IMR-90 (cell line): ENCODE measurements around the gene OR10H1. TPM values are rescaled to one million over a fixed set of nuclear protein-coding genes. Genes with fewer than 3 reads are reported as not detected.

Experiments used
- ATAC-seq: fragments of 200-7000 bp; cut with Tn5 transposase; 2 replicates; pipeline ENCODE4 v1.9.1; 2020; ENCODE audit warnings: low read depth, mild to moderate bottlenecking, moderate library complexity
- BruUV-seq: library from RNA; stranded (reverse); fragments of 400-500 nt; replicated peaks from 2 replicates; lab custom pipeline; 2021; lab: Mats Ljungman, UMichigan
- CTCF ChIA-PET: fragments of 300-600 bp; formaldehyde crosslinking; extraction: SDS; loops from one replicate; lab custom pipeline; 2021; ENCODE audit warnings: antibody characterized with exemption; lab: Yijun Ruan, JAX
- POLR2A ChIA-PET: fragments of 300-600 bp; sonication (Branson Sonifier 250); formaldehyde crosslinking; loops from one replicate; lab custom pipeline; 2022; ENCODE audit warnings: antibody characterized with exemption; ENCODE audit not compliant: unreplicated experiment; lab: Charles Lee
- DNase-seq: peaks from one replicate; pipeline ENCODE4 v3.0.0; 2013
- H2AFZ ChIP-seq: replicated peaks from 2 replicates; pipeline ENCODE3; 2013; ENCODE audit warnings: low read length, mild to moderate bottlenecking; ENCODE audit not compliant: poor library complexity
- H2AK5ac ChIP-seq: 2 replicates; pipeline ENCODE4 v1.6.1; 2013; ENCODE audit warnings: low read depth, low read length, inconsistent platforms
- H2AK9ac ChIP-seq: replicated peaks from 2 replicates; pipeline ENCODE3; 2013; ENCODE audit warnings: mild to moderate bottlenecking, low read depth, low read length, moderate library complexity; ENCODE audit not compliant: poor library complexity
- H2BK120ac ChIP-seq: 2 replicates; pipeline ENCODE4 v1.6.1; 2013; ENCODE audit warnings: low read depth, low read length, inconsistent platforms
- H2BK15ac ChIP-seq: 3 replicates; pipeline ENCODE4 v1.6.1; 2013; ENCODE audit warnings: low read depth, low read length, inconsistent platforms
- H2BK20ac ChIP-seq: 2 replicates; pipeline ENCODE4 v1.6.1; 2013; ENCODE audit warnings: low read depth, mild to moderate bottlenecking, inconsistent platforms, low read length, moderate library complexity
- H2BK5ac ChIP-seq: 2 replicates; pipeline ENCODE4 v1.6.1; 2013; ENCODE audit warnings: mild to moderate bottlenecking, low read depth, low read length, inconsistent platforms; ENCODE audit not compliant: poor library complexity, severe bottlenecking
- H3K14ac ChIP-seq: replicated peaks from 2 replicates; pipeline ENCODE4 v1.6.1; 2013; ENCODE audit warnings: low read depth, low read length, inconsistent platforms
- H3K18ac ChIP-seq: 2 replicates; pipeline ENCODE4 v1.6.1; 2013; ENCODE audit warnings: low read depth, low read length, control low read depth
- H3K23ac ChIP-seq: 2 replicates; pipeline ENCODE4 v1.6.1; 2013; ENCODE audit warnings: low read depth, low read length, inconsistent platforms
- H3K27ac ChIP-seq: 2 replicates; pipeline ENCODE4 v1.5.1; 2013; ENCODE audit warnings: mild to moderate bottlenecking, control low read depth, low read length; ENCODE audit not compliant: insufficient read depth
- H3K27me3 ChIP-seq: 2 replicates; pipeline ENCODE4 v1.6.1; 2013; ENCODE audit warnings: low read length; ENCODE audit not compliant: control insufficient read depth, insufficient read depth
- H3K36me3 ChIP-seq: 2 replicates; pipeline ENCODE4 v1.6.1; 2013; ENCODE audit warnings: low read length, mixed read lengths; ENCODE audit not compliant: control insufficient read depth, insufficient read depth
- H3K4ac ChIP-seq: 2 replicates; pipeline ENCODE4 v1.6.1; 2013; ENCODE audit warnings: low read depth, low read length, inconsistent platforms
- H3K4me1 ChIP-seq: 2 replicates; pipeline ENCODE4 v1.6.1; 2013; ENCODE audit warnings: low read length, mixed read lengths; ENCODE audit not compliant: control insufficient read depth, insufficient read depth
- H3K4me2 ChIP-seq: 2 replicates; pipeline ENCODE4 v1.6.1; 2013; ENCODE audit warnings: low read depth, mild to moderate bottlenecking, control low read depth, low read length, moderate library complexity
- H3K4me3 ChIP-seq: 2 replicates; pipeline ENCODE4 v1.5.1; 2013; ENCODE audit warnings: low read depth, mild to moderate bottlenecking, control low read depth, low read length, moderate library complexity; ENCODE audit not compliant: insufficient read depth
- H3K56ac ChIP-seq: 2 replicates; pipeline ENCODE4 v1.6.1; 2013; ENCODE audit warnings: low read length, inconsistent platforms; ENCODE audit not compliant: insufficient read depth; ENCODE audit errors: extremely low read depth
- H3K79me1 ChIP-seq, 2 experiments: 2 replicates each; pipeline ENCODE4 v1.6.1; 2013; ENCODE audit warnings: low read length in 2 of 2, inconsistent platforms in 1 of 2, low read depth in 1 of 2
- H3K9ac ChIP-seq: 2 replicates; pipeline ENCODE4 v1.6.1; 2013; ENCODE audit warnings: low read depth, low read length, control low read depth
- H3K9me1 ChIP-seq: 2 replicates; pipeline ENCODE4 v1.6.1; 2013; ENCODE audit warnings: low read length, inconsistent platforms; ENCODE audit not compliant: insufficient read depth
- H3K9me3 ChIP-seq: 2 replicates; pipeline ENCODE4 v1.6.1; 2013; ENCODE audit warnings: low read length; ENCODE audit not compliant: control insufficient read depth, insufficient read depth
- H4K20me1 ChIP-seq: 2 replicates; pipeline ENCODE4 v1.6.1; 2013; ENCODE audit warnings: low read length, inconsistent platforms; ENCODE audit not compliant: insufficient read depth
- H4K5ac ChIP-seq: 2 replicates; pipeline ENCODE4 v1.6.1; 2013; ENCODE audit warnings: mild to moderate bottlenecking, low read depth, low read length, control low read depth
- H4K8ac ChIP-seq, 2 experiments: 2 replicates each; pipeline ENCODE4 v1.6.1; 2013; ENCODE audit warnings: low read depth in 2 of 2, low read length in 2 of 2, control low read depth in 1 of 2, inconsistent platforms in 1 of 2
- H4K91ac ChIP-seq: 2 replicates; pipeline ENCODE4 v1.6.1; 2013; ENCODE audit warnings: low read depth, low read length, inconsistent platforms; ENCODE audit not compliant: insufficient read depth
- BHLHE40 ChIP-seq: fragments of 150-350 bp; IDR thresholded peaks from 2 replicates; pipeline ENCODE4 v1.6.1; 2016; ENCODE audit warnings: mild to moderate bottlenecking, low read depth, low read length
- CEBPB ChIP-seq: IDR thresholded peaks from 2 replicates; pipeline ENCODE4 v1.6.1; 2012; ENCODE audit warnings: low read depth, low read length, improper control_type of control experiment
- CHD1 ChIP-seq: IDR thresholded peaks from 2 replicates; pipeline ENCODE4 v1.6.1; 2012; ENCODE audit warnings: low read depth, low read length, improper control_type of control experiment
- ELK1 ChIP-seq: fragments of 150-350 bp; IDR thresholded peaks from 2 replicates; pipeline ENCODE4 v1.6.1; 2016; ENCODE audit warnings: low read depth, mild to moderate bottlenecking, low read length, moderate library complexity, borderline replicate concordance
- FOS ChIP-seq: fragments of 150-350 bp; IDR thresholded peaks from 2 replicates; pipeline ENCODE4 v1.6.1; 2016; ENCODE audit warnings: low read depth, low read length
- MAFK ChIP-seq: IDR thresholded peaks from 2 replicates; pipeline ENCODE4 v1.6.1; 2012; ENCODE audit warnings: low read depth, low read length, improper control_type of control experiment
- NFE2L2 ChIP-seq: fragments of 150-350 bp; IDR thresholded peaks from 2 replicates; pipeline ENCODE4 v1.6.1; 2016; ENCODE audit warnings: low read depth, mild to moderate bottlenecking, low read length
- POLR2A ChIP-seq: IDR thresholded peaks from 2 replicates; pipeline ENCODE4 v1.6.1; 2012; ENCODE audit warnings: mild to moderate bottlenecking, low read depth, low read length
- RAD21 ChIP-seq: IDR thresholded peaks from 2 replicates; pipeline ENCODE4 v1.6.1; 2012; ENCODE audit warnings: low read length, improper control_type of control experiment
- RCOR1 ChIP-seq: IDR thresholded peaks from 2 replicates; pipeline ENCODE4 v1.6.1; 2012; ENCODE audit warnings: mild to moderate bottlenecking, low read length, improper control_type of control experiment; ENCODE audit not compliant: insufficient replicate concordance
- RFX5 ChIP-seq: IDR thresholded peaks from 2 replicates; pipeline ENCODE4 v1.8.0; 2012; ENCODE audit warnings: low read depth, mild to moderate bottlenecking, low read length, moderate library complexity
- SMC3 ChIP-seq: fragments of 150-350 bp; IDR thresholded peaks from 2 replicates; pipeline ENCODE4 v1.6.1; 2016; ENCODE audit warnings: low read depth, mild to moderate bottlenecking, antibody characterized with exemption, low read length, moderate library complexity
- USF2 ChIP-seq: fragments of 150-350 bp; IDR thresholded peaks from 2 replicates; pipeline ENCODE4 v1.6.1; 2017; ENCODE audit warnings: mild to moderate bottlenecking, antibody characterized with exemption, low read length, low read depth
- WGBS, 2 experiments: methylation state at CpG; one replicate each; pipeline versions ENCODE4 v1.1.5 to v1.1.7; 2013; ENCODE audit warnings: missing lambda C conversion rate in 2 of 2; ENCODE audit not compliant: insufficient read length in 1 of 2; ENCODE audit errors: extremely low coverage in 2 of 2; 5-methylcytosine and 5-hydroxymethylcytosine counted together
- dilution Hi-C: fragments of 300-500 bp; cut with HindIII; formaldehyde crosslinking; loops from one replicate; pipeline ENCODE4 v1.14.3; 2018; ENCODE audit warnings: low sequenced_read_pairs; ENCODE audit not compliant: unreplicated experiment
- in situ Hi-C: fragments of 300-500 bp; cut with MboI; formaldehyde crosslinking; loops from 3 replicates; pipeline ENCODE4 v1.14.3; 2019; ENCODE audit warnings: low sequenced_read_pairs, inconsistent platforms, mixed read lengths
- intact Hi-C: fragments of 100-400 bp; cut with micrococcal nuclease; formaldehyde crosslinking; loops from 2 replicates; pipeline ENCODE4 v1.10.0; 2022
- polyA plus RNA-seq, 3 experiments: library from polyadenylated mRNA; depleted of rRNA; stranded (reverse); fragments of >200 nt; gene quantifications; 2 replicates each; pipeline ENCODE4 v1.2.3, GENCODE V29; 2012; ENCODE audit warnings: low replicate concordance in 1 of 3
- total RNA-seq: library from RNA; depleted of rRNA; stranded (reverse); fragments of >200 nt; gene quantifications from 2 replicates; pipeline ENCODE4 v1.2.3, GENCODE V29; 2012

Gene OR10H1
- total and polyA plus RNA-seq, 2 of the 4 experiments (the other 2 are of a cell fraction), result not detected

GRCh38 chr19:15829786-15830185 is 14.3 kb upstream of the OR10H1 start:
- POLR2A ChIA-PET, result no interaction called here
- no peak overlapping the region for H4K8ac ChIP-seq
- no peak for ATAC-seq
- H3K4ac ChIP-seq, result no peak overlapping the region
- no peak overlapping the region for H3K27ac ChIP-seq
- no peak overlapping the region for H4K91ac ChIP-seq
- no peak overlapping the region for H2BK20ac ChIP-seq
- WGBS, 2 experiments, result 74 to 100% methylated on average over 1 to 5 of the region's 8 CpGs
- H4K5ac ChIP-seq, result no peak overlapping the region
- H3K4me2 ChIP-seq, result no peak overlapping the region
- H2AK9ac ChIP-seq, result no peak overlapping the region
- no peaks in the 10 kb centered on the region for H3K27me3 ChIP-seq
- TF ChIP-seq USF2 (no peak), NFE2L2 (no peak), BHLHE40 (no peak), CEBPB (no peak), POLR2A (no peak), MAFK (no peak), RCOR1 (no peak), ELK1 (no peak), RAD21 (no peak), FOS (no peak), SMC3 (no peak), CHD1 (no peak), RFX5 (no peak)
- H3K9ac ChIP-seq, result no peak overlapping the region
- intact Hi-C loops (no loop called here), dilution Hi-C loops (no loop called here), in situ Hi-C loops (loop anchor here (25.0 kb wide), 1 partner anchor 358 kb away; the partner anchor contains the start of genes AP1M1 and FAM32A)
- H3K23ac ChIP-seq, result no peak overlapping the region
- CTCF ChIA-PET, result no interaction called here
- no peak overlapping the region for H3K56ac ChIP-seq
- H3K9me3 ChIP-seq, result no peaks in the 10 kb centered on the region
- no peak overlapping the region for H3K18ac ChIP-seq
- H3K9me1 ChIP-seq, result no peaks in the 10 kb centered on the region
- H3K4me3 ChIP-seq, result no peak overlapping the region
- DNase-seq, result no peak
- BruUV-seq, result no TSS peak
- H2BK120ac ChIP-seq, result no peak overlapping the region
- no peaks in the 10 kb centered on the region for H4K20me1 ChIP-seq
- no peak overlapping the region for H2AK5ac ChIP-seq
- no peak overlapping the region for H2AFZ ChIP-seq
- H3K14ac ChIP-seq, result no peak overlapping the region
- H3K4me1 ChIP-seq, result no peaks in the 10 kb centered on the region
- no peak overlapping the region for H2BK15ac ChIP-seq
- no peak overlapping the region for H2BK5ac ChIP-seq
- no peaks in the 10 kb centered on the region for H3K36me3 ChIP-seq
- H3K79me1 ChIP-seq, result no peaks in the 10 kb centered on the region
